ENCODE results near the gene ADAM19.

GRCh38 chr5:157458835-157459234 is 116.7 kb downstream of the ADAM19 start:
- TF ChIP-seq POLR2A (IDR thresholded peaks at IDR 0.05), result no peak
- TF ChIP-seq, protein P1, sequence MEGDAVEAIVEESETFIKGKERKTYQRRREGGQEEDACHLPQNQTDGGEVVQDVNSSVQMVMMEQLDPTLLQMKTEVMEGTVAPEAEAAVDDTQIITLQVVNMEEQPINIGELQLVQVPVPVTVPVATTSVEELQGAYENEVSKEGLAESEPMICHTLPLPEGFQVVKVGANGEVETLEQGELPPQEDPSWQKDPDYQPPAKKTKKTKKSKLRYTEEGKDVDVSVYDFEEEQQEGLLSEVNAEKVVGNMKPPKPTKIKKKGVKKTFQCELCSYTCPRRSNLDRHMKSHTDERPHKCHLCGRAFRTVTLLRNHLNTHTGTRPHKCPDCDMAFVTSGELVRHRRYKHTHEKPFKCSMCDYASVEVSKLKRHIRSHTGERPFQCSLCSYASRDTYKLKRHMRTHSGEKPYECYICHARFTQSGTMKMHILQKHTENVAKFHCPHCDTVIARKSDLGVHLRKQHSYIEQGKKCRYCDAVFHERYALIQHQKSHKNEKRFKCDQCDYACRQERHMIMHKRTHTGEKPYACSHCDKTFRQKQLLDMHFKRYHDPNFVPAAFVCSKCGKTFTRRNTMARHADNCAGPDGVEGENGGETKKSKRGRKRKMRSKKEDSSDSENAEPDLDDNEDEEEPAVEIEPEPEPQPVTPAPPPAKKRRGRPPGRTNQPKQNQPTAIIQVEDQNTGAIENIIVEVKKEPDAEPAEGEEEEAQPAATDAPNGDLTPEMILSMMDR (IDR thresholded peaks at IDR 0.05), result no peak
